OCI-LY7 (cell line): ENCODE results near the gene BCAN.

Source experiments
- CTCF ChIP-seq: fragments of 200-600 bp; sonication (generic); conservative IDR thresholded peaks from 2 replicates; pipeline ENCODE4 v1.5.1; 2014; ENCODE audit warnings: mild to moderate bottlenecking, antibody characterized with exemption, low read length, moderate library complexity, mixed read lengths
- EZH2phosphoT487 ChIP-seq: fragments of 200-600 bp; sonication (generic); IDR thresholded peaks from 2 replicates; pipeline ENCODE4 v1.6.1; 2018; ENCODE audit warnings: low read depth, borderline replicate concordance, mild to moderate bottlenecking, mixed run types, antibody characterized with exemption, low read length, moderate library complexity, mixed read lengths

DNA sequence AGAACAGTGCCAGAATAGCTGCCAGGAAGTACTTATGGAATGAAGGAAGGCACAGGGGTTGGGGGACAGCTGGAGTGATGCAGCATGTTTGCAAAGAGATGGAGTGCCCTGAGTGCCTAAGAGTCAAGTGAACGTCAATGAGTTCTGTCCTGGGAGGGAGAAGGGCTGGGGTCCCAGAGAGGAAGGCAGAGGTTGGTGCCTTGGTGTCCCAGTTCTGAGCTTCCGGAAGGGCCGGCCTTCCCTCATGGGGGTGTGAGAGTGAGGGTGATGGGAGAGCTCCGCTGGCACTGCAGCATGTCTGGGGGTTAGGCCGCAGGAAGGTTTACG, 17.7 kb downstream of the BCAN start:
- TF ChIP-seq CTCF (no peak), EZH2phosphoT487 (no peak)
